CD14-positive monocyte (primary cell): ENCODE measurements around the gene ATG9B. TPM values are rescaled to one million over a fixed set of nuclear protein-coding genes. Genes with fewer than 3 reads are reported as not detected.
A peak's percentile ranks its signal among the peaks of the same experiment; 100 is the strongest.

Source experiments
- DNase-seq, 3 donors: peaks; one replicate each; pipeline ENCODE4 v3.0.0-alpha.2; 2011 to 2022
- H2AFZ ChIP-seq: 2 replicates; pipeline ENCODE4 v1.6.0; 2012; ENCODE audit warnings: mild to moderate bottlenecking, low read depth, low read length, inconsistent platforms; ENCODE audit not compliant: insufficient read depth, poor library complexity, severe bottlenecking
- H3K27ac ChIP-seq, 2 donors: 1 replicate in 1 of 2; 2 replicates in 1 of 2; pipeline ENCODE4 v1.5.1; 2012 to 2013; ENCODE audit warnings: low read length in 2 of 2, control low read depth in 1 of 2, inconsistent platforms in 1 of 2, low read depth in 1 of 2, mild to moderate bottlenecking in 1 of 2
- H3K27me3 ChIP-seq, 2 donors: one replicate each; pipeline versions ENCODE4 v1.6.0 to v1.6.1; 2011 to 2013; ENCODE audit warnings: low read length in 2 of 2; ENCODE audit not compliant: control insufficient read depth in 2 of 2, insufficient read depth in 2 of 2
- H3K36me3 ChIP-seq, 2 donors: replicated peaks in 1 of 2; 1 replicate in 1 of 2; 2 replicates in 1 of 2; pipeline versions ENCODE4 v1.5.1 to v1.6.1; 2012 to 2013; ENCODE audit warnings: low read length in 2 of 2, control low read depth in 1 of 2, inconsistent platforms in 1 of 2, mild to moderate bottlenecking in 1 of 2; ENCODE audit not compliant: insufficient read depth in 2 of 2, control insufficient read depth in 1 of 2
- H3K4me1 ChIP-seq, 2 donors: 1 replicate in 1 of 2; 2 replicates in 1 of 2; pipeline versions ENCODE4 v1.5.1 to v1.6.1; 2012 to 2013; ENCODE audit warnings: low read length in 2 of 2, control low read depth in 1 of 2, inconsistent platforms in 1 of 2, mild to moderate bottlenecking in 1 of 2, moderate library complexity in 1 of 2; ENCODE audit not compliant: insufficient read depth in 2 of 2, control insufficient read depth in 1 of 2
- H3K4me2 ChIP-seq: replicated peaks from 2 replicates; pipeline ENCODE3; 2012; ENCODE audit warnings: low read length, moderate library complexity, mild to moderate bottlenecking; ENCODE audit not compliant: poor library complexity, severe bottlenecking; ENCODE audit errors: extremely low read depth
- H3K4me3 ChIP-seq, 3 experiments: fragments of 200-600 bp in 1 of 3; sonication (generic) in 1 of 3; replicated peaks in 1 of 3; 1 replicate in 2 of 3; 2 replicates in 1 of 3; pipeline ENCODE4 v1.5.1; 2011 to 2013; ENCODE audit warnings: low read length in 3 of 3, mild to moderate bottlenecking in 3 of 3, control low read depth in 2 of 3, low read depth in 2 of 3, inconsistent platforms in 1 of 3, moderate library complexity in 1 of 3
- H3K79me2 ChIP-seq: 2 replicates; pipeline ENCODE4 v1.6.0; 2012; ENCODE audit warnings: mild to moderate bottlenecking, control low read depth, inconsistent platforms, low read length, moderate library complexity; ENCODE audit not compliant: insufficient read depth
- H3K9ac ChIP-seq: 2 replicates; pipeline ENCODE4 v1.6.0; 2017; ENCODE audit warnings: low read length, mild to moderate bottlenecking; ENCODE audit not compliant: insufficient read depth, poor library complexity, severe bottlenecking
- H3K9me3 ChIP-seq, 2 donors: replicated peaks in 1 of 2; 1 replicate in 1 of 2; 2 replicates in 1 of 2; pipeline versions ENCODE4 v1.5.1 to v1.6.1; 2012 to 2013; ENCODE audit warnings: low read length in 2 of 2, control low read depth in 1 of 2; ENCODE audit not compliant: control insufficient read depth in 1 of 2, insufficient read depth in 1 of 2
- H4K20me1 ChIP-seq: 2 replicates; pipeline ENCODE4 v1.6.0; 2012; ENCODE audit warnings: mild to moderate bottlenecking, low read length, control low read depth, moderate library complexity; ENCODE audit not compliant: insufficient read depth
- H3K27ac Mint-ChIP-seq, 7 donors: one replicate each; pipeline ENCODE4 v1.8.0; 2020; ENCODE audit warnings: mild to moderate bottlenecking in 7 of 7, mixed read lengths in 7 of 7, moderate library complexity in 6 of 7, inconsistent platforms in 2 of 7
- H3K27me3 Mint-ChIP-seq, 3 donors: one replicate each; pipeline ENCODE4 v1.8.0; 2021 to 2022; ENCODE audit warnings: low read depth in 3 of 3, mild to moderate bottlenecking in 3 of 3, mixed read lengths in 3 of 3, moderate library complexity in 3 of 3, inconsistent platforms in 1 of 3
- H3K36me3 Mint-ChIP-seq, 2 donors: one replicate each; pipeline ENCODE4 v1.8.0; 2020; ENCODE audit warnings: mixed read lengths in 2 of 2, inconsistent platforms in 1 of 2, mild to moderate bottlenecking in 1 of 2
- H3K4me1 Mint-ChIP-seq: one replicate; pipeline ENCODE4 v1.8.0; 2020; ENCODE audit warnings: mild to moderate bottlenecking, mixed read lengths
- H3K4me3 Mint-ChIP-seq, 2 donors: one replicate each; pipeline ENCODE4 v1.8.0; 2020; ENCODE audit warnings: mild to moderate bottlenecking in 2 of 2, mixed read lengths in 2 of 2, moderate library complexity in 1 of 2
- H3K9me3 Mint-ChIP-seq, 7 donors: one replicate each; pipeline ENCODE4 v1.8.0; 2020 to 2022; ENCODE audit warnings: mixed read lengths in 7 of 7, mild to moderate bottlenecking in 6 of 7, moderate library complexity in 6 of 7, inconsistent platforms in 2 of 7
- CTCF ChIP-seq: fragments of 200-600 bp; IDR thresholded peaks from one replicate; pipeline ENCODE4 v1.8.0; 2022; ENCODE audit warnings: antibody characterized with exemption, mild to moderate bottlenecking
- WGBS: methylation state at CpG from one replicate; pipeline ENCODE4 v1.1.5; 2013; ENCODE audit warnings: missing lambda C conversion rate; ENCODE audit not compliant: insufficient coverage; 5-methylcytosine and 5-hydroxymethylcytosine counted together
- intact Hi-C, 2 donors: fragments of 100-400 bp; cut with micrococcal nuclease; formaldehyde crosslinking; loops; one replicate each; pipeline versions ENCODE4 v1.15.0 to v1.15.1; 2023
- polyA plus RNA-seq, 3 donors: library from polyadenylated mRNA; depleted of rRNA in 1 of 3; unstranded in 2 of 3; stranded (reverse) in 1 of 3; fragments of 300-500 nt in 2 of 3; fragments of >200 nt in 1 of 3; fragmentation: Illumina TruSeq in 2 of 3; gene quantifications; 1 replicate in 2 of 3; 2 replicates in 1 of 3; pipeline ENCODE4 v1.2.3, GENCODE V29; 2012 to 2021

ATG9B gene
- polyA plus RNA-seq, 3 donors = 0.21 to 0.30 TPM; not detected in 1

- no peaks in the 10 kb centered on the region for H4K20me1 ChIP-seq
- no peak for TF ChIP-seq CTCF
- peaks cover 8% of the 10 kb centered on the region for H3K4me1 Mint-ChIP-seq
- no peak within 1 kb of the TSS for H3K4me3 ChIP-seq
- H3K9me3 ChIP-seq = no peaks in the 10 kb centered on the region
- H3K27me3 ChIP-seq = peaks cover 0 to 11% of the 10 kb centered on the region in 2 donors
- no peaks in the 10 kb centered on the region for H3K79me2 ChIP-seq
- H3K36me3 Mint-ChIP-seq = peaks cover 10 to 23% of the 10 kb centered on the region in 2 donors
- H3K4me2 ChIP-seq = no peak within 1 kb of the TSS
- no peak within 1 kb of the TSS for H3K27ac ChIP-seq
- peaks cover 0 to 2% (median 0%) of the 10 kb centered on the region in 7 donors for H3K9me3 Mint-ChIP-seq
- peak within 1 kb of the TSS in 1 of 7 donors; percentile 63 for H3K27ac Mint-ChIP-seq
- peaks cover 7 to 23% (median 11%) of the 10 kb centered on the region in 3 donors for H3K27me3 Mint-ChIP-seq
- no peak within 1 kb of the TSS for H3K9ac ChIP-seq
- no peak within 1 kb of the TSS for H2AFZ ChIP-seq
- intact Hi-C loops = no loop called here
- 98% methylated on average over 21 of the region's 22 CpGs for WGBS
- peaks cover 7 to 17% of the 10 kb centered on the region in 2 donors for H3K4me1 ChIP-seq
- no peak for DNase-seq
- no peak within 1 kb of the TSS for H3K4me3 Mint-ChIP-seq
- H3K36me3 ChIP-seq = no peaks in the 10 kb centered on the region
Measured at GRCh38 chr7:151047976-151048815, 23.9 kb upstream of the ATG9B start, which contains the start of gene ASIC3. Gene ASIC3 (plus strand): TSS chr7:151048531. CDS start chr7:151048886, 355 bp downstream.

DNA sequence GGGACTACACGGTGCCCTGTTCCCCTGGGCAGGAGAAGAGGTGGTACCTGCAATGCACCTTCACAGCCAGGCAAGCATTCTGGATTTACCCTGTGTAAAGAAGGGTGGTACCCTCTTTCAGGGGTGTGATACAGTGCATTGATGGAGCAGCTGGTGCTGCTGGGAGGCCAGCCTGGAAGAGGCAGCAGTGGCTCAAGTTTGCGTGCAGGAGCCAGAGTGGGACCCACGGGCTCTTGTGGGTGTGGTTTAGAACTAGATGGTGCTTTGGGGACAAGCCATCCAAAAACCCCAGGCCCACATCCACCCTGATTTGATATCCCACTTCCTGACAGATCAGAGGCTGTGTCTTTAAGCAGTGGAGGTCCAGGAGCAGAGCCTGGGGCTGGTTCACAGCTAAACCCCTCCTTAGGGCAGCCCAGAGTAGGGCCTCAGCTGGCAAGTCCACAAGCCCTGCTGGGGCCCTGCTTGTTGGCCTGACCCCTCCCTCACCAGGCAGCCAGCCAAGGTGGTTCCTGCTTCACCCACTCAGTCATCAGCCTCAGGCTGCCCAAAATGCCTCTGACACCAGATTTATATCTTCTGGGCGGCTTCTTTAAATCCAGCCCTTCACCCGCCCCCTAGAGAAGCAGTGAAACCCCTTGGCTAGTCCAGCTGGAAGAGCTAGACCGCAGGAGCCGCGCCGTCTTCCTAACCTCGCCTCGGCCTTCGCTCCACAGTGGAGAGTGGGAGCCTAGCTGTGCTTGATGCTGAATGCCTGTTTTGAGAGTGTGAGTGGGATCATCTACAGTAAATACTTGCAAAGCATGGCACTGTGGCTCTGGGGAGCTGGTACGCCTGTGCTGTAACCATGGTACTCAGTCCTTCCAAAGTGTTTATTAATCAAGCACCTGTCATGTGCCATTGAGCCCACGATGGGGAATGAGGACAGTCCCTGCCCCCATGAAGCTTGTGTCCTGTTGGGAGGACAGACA is 22.6 kb upstream of the ATG9B start:
- H3K9me3 ChIP-seq = no peaks in the 10 kb centered on the region
- H3K4me3 Mint-ChIP-seq = no peak overlapping the region
- 31% methylated on average over 9 of the region's 14 CpGs for WGBS
- H3K27me3 Mint-ChIP-seq = peaks cover 7 to 23% (median 14%) of the 10 kb centered on the region in 3 donors
- H3K4me1 Mint-ChIP-seq = no peaks in the 10 kb centered on the region
- intact Hi-C loops = no loop called here
- no peak overlapping the region for H3K27ac ChIP-seq
- no peak overlapping the region for H3K4me2 ChIP-seq
- peaks cover 7 to 27% of the 10 kb centered on the region in 2 donors for H3K36me3 Mint-ChIP-seq
- peaks cover 0 to 11% of the 10 kb centered on the region in 2 donors for H3K27me3 ChIP-seq
- H3K27ac Mint-ChIP-seq = peak overlapping the region in 1 of 7 donors; percentile 35
- H3K9ac ChIP-seq = no peak overlapping the region
- DNase-seq = no peak
- H3K9me3 Mint-ChIP-seq = peaks cover 0 to 5% (median 0%) of the 10 kb centered on the region in 7 donors
- H3K4me3 ChIP-seq = no peak overlapping the region
- H3K4me1 ChIP-seq = peaks cover 0 to 7% of the 10 kb centered on the region in 2 donors
- TF ChIP-seq CTCF = no peak
- peaks cover 0 to under 1% of the 10 kb centered on the region in 2 donors for H3K36me3 ChIP-seq
- no peak overlapping the region for H2AFZ ChIP-seq
- H4K20me1 ChIP-seq = no peaks in the 10 kb centered on the region
- H3K79me2 ChIP-seq = no peaks in the 10 kb centered on the region
